Keratinocyte (primary cell): ENCODE data around the gene FRMPD2. TPM values are rescaled to one million over a fixed set of nuclear protein-coding genes. Genes with fewer than 3 reads are reported as not detected.

Experiments
- DNase-seq: peaks from one replicate; pipeline ENCODE4 v3.0.0-alpha.2; 2011; ENCODE audit warnings: low read depth, missing footprints, low spot score
- FAIRE-seq: peaks from 2 replicates; lab custom pipeline; 2011; peaks lifted over from hg19 to GRCh38; lab: Jason Lieb, UNC
- H2AFZ ChIP-seq: 2 replicates; pipeline ENCODE4 v1.6.0; 2012; ENCODE audit warnings: low read length, control low read depth, inconsistent platforms; ENCODE audit not compliant: control insufficient read depth
- H3K27ac ChIP-seq: 2 replicates; pipeline ENCODE4 v1.5.1; 2011; ENCODE audit warnings: low read length; ENCODE audit not compliant: control insufficient read depth, insufficient read depth
- H3K27me3 ChIP-seq: 3 replicates; pipeline ENCODE4 v1.6.0; 2011; ENCODE audit warnings: low read length; ENCODE audit not compliant: control insufficient read depth, insufficient read depth; ENCODE audit errors: extremely low read depth
- H3K36me3 ChIP-seq, 2 experiments: 2 replicates in 1 of 2; 3 replicates in 1 of 2; pipeline ENCODE4 v1.5.1; 2011; ENCODE audit warnings: low read length in 2 of 2, mild to moderate bottlenecking in 1 of 2; ENCODE audit not compliant: control insufficient read depth in 2 of 2, insufficient read depth in 2 of 2; ENCODE audit errors: extremely low read depth in 1 of 2
- H3K4me1 ChIP-seq: 3 replicates; pipeline ENCODE4 v1.5.1; 2011; ENCODE audit warnings: low read length; ENCODE audit not compliant: control insufficient read depth, insufficient read depth; ENCODE audit errors: extremely low read depth
- H3K4me2 ChIP-seq: 3 replicates; pipeline ENCODE4 v1.6.0; 2011; ENCODE audit warnings: low read depth, low read length; ENCODE audit not compliant: control insufficient read depth, insufficient read depth; ENCODE audit errors: extremely low read depth
- H3K4me3 ChIP-seq, 3 experiments: fragments of 200-600 bp in 1 of 3; sonication (generic) in 1 of 3; 2 replicates in 2 of 3; 3 replicates in 1 of 3; pipeline ENCODE4 v1.5.1; 2011 to 2016; ENCODE audit warnings: low read length in 3 of 3, mild to moderate bottlenecking in 3 of 3, control low read depth in 2 of 3, inconsistent platforms in 1 of 3, low read depth in 1 of 3, mixed read lengths in 1 of 3, mixed run types in 1 of 3, moderate library complexity in 1 of 3; ENCODE audit not compliant: control insufficient read depth in 2 of 3, insufficient read depth in 2 of 3; ENCODE audit errors: extremely low read depth in 1 of 3
- H3K79me2 ChIP-seq: 2 replicates; pipeline ENCODE4 v1.6.0; 2012; ENCODE audit warnings: low read length; ENCODE audit not compliant: control insufficient read depth, insufficient read depth
- H3K9ac ChIP-seq: 3 replicates; pipeline ENCODE4 v1.6.0; 2011; ENCODE audit warnings: low read length; ENCODE audit not compliant: control insufficient read depth, insufficient read depth; ENCODE audit errors: extremely low read depth
- H3K9me1 ChIP-seq: 3 replicates; pipeline ENCODE4 v1.6.0; 2011; ENCODE audit warnings: low read length; ENCODE audit not compliant: control insufficient read depth, insufficient read depth; ENCODE audit errors: extremely low read depth
- H3K9me3 ChIP-seq: 2 replicates; pipeline ENCODE4 v1.5.1; 2012; ENCODE audit warnings: low read depth, low read length; ENCODE audit not compliant: control insufficient read depth
- H4K20me1 ChIP-seq: 3 replicates; pipeline ENCODE4 v1.6.0; 2011; ENCODE audit warnings: low read length; ENCODE audit not compliant: control insufficient read depth, insufficient read depth; ENCODE audit errors: extremely low read depth
- CTCF ChIP-seq, 3 experiments: IDR thresholded peaks in 1 of 3; conservative IDR thresholded peaks in 1 of 3; optimal IDR thresholded peaks in 1 of 3; 2 replicates in 2 of 3; 3 replicates in 1 of 3; pipeline versions ENCODE3 to v1.5.1; 2011; ENCODE audit warnings: low read length in 3 of 3, mild to moderate bottlenecking in 3 of 3, moderate library complexity in 2 of 3, control low read depth in 1 of 3, inconsistent platforms in 1 of 3; ENCODE audit not compliant: insufficient read depth in 2 of 3; ENCODE audit errors: extremely low read depth in 1 of 3
- EZH2 ChIP-seq: IDR thresholded peaks from one replicate; pipeline ENCODE4 v1.6.1; 2012; ENCODE audit warnings: inconsistent platforms, mild to moderate bottlenecking, low read length, moderate library complexity
- dilution Hi-C: fragments of 300-500 bp; cut with MboI; formaldehyde crosslinking; loops from one replicate; pipeline ENCODE4 v1.7.0; 2020; ENCODE audit warnings: low sequenced_read_pairs; ENCODE audit not compliant: extremely low pct_ligation_motif_present
- polyA plus RNA-seq, 5 experiments: library from polyadenylated mRNA; depleted of rRNA in 3 of 5; stranded (reverse) in 3 of 5; stranded (forward) in 1 of 5; unstranded in 1 of 5; fragments of >200 nt; gene quantifications; 1 replicate in 1 of 5; 2 replicates in 3 of 5; 3 replicates in 1 of 5; pipeline versions ENCODE4 v1.2.1 to v1.2.3, GENCODE V29; 2011 to 2012; ENCODE audit warnings: missing spikeins in 2 of 5, low read depth in 1 of 5, low replicate concordance in 1 of 5

FRMPD2 gene
- polyA plus RNA-seq, 1 donor (not counting 4 experiments of a cell fraction or from before 2014, with no cell fraction given), result not detected

GRCh38 chr10:48306265-48306869 is 31.9 kb upstream of the FRMPD2 start, which contains the start of gene MAPK8:
Gene MAPK8 (plus strand): TSS chr10:48306677. CDS start chr10:48401661, 94,984 bp downstream.
- no peak for FAIRE-seq
- H3K4me2 ChIP-seq, result peak within 1 kb of the TSS; percentile 89
- no peaks in the 10 kb centered on the region for H3K36me3 ChIP-seq

GRCh38 chr10:48305905-48306264 is 31.4 kb upstream of the FRMPD2 start:
- FAIRE-seq (no peak), DNase-seq (no peak)
- no peaks in the 10 kb centered on the region for H3K36me3 ChIP-seq
- H3K27me3 ChIP-seq, result peaks cover under 1% of the 10 kb centered on the region
- no peaks in the 10 kb centered on the region for H4K20me1 ChIP-seq
- H2AFZ ChIP-seq, result peak overlapping the region; percentile 76
- H3K4me2 ChIP-seq, result peak overlapping the region; percentile 34
- no peak overlapping the region for H3K27ac ChIP-seq
- dilution Hi-C loops, result no loop called here
- H3K4me3 ChIP-seq, result peak overlapping the region; percentile 16 to 84 (median 44)
- TF ChIP-seq EZH2 (no peak), CTCF (optimal IDR thresholded peaks at IDR 0.05 in 1 of 3, IDR thresholded peaks at IDR 0.05 in 1 of 3, conservative IDR thresholded peaks at IDR 0.05 in 1 of 3; ENCODE audit: extremely low read depth in 1 of 3, insufficient read depth in 2 of 3, low read length in 3 of 3) (no peak)
- H3K9me3 ChIP-seq, result no peaks in the 10 kb centered on the region
- H3K4me1 ChIP-seq, result peaks cover 19% of the 10 kb centered on the region
- peaks cover 19% of the 10 kb centered on the region for H3K79me2 ChIP-seq
- no peak overlapping the region for H3K9ac ChIP-seq
- peaks cover 4% of the 10 kb centered on the region for H3K9me1 ChIP-seq

More at GRCh38 chr10:48306265-48306869, 31.9 kb upstream of the FRMPD2 start, which contains the start of gene MAPK8:
- H3K4me3 ChIP-seq, result peak within 1 kb of the TSS; percentile 82 to 89 (median 84)
- H2AFZ ChIP-seq, result peak within 1 kb of the TSS; percentile 76
- peaks cover 19% of the 10 kb centered on the region for H3K4me1 ChIP-seq
- TF ChIP-seq EZH2 (no peak), CTCF (optimal IDR thresholded peaks at IDR 0.05 in 1 of 3, IDR thresholded peaks at IDR 0.05 in 1 of 3, conservative IDR thresholded peaks at IDR 0.05 in 1 of 3; ENCODE audit: extremely low read depth in 1 of 3, insufficient read depth in 2 of 3, low read length in 3 of 3) (peak in 1 of 3 experiments; percentile 22)
- DNase-seq, result peak; percentile 50
- peaks cover 4% of the 10 kb centered on the region for H3K9me1 ChIP-seq
- peak within 1 kb of the TSS; percentile 60 for H3K27ac ChIP-seq
- H4K20me1 ChIP-seq, result no peaks in the 10 kb centered on the region
- dilution Hi-C loops, result no loop called here
- H3K79me2 ChIP-seq, result peaks cover 24% of the 10 kb centered on the region
- H3K27me3 ChIP-seq, result no peaks in the 10 kb centered on the region
- peak within 1 kb of the TSS; percentile 79 for H3K9ac ChIP-seq
- H3K9me3 ChIP-seq, result no peaks in the 10 kb centered on the region
